ENCODE results near the gene SORCS2.

SORCS2 gene

DNA sequence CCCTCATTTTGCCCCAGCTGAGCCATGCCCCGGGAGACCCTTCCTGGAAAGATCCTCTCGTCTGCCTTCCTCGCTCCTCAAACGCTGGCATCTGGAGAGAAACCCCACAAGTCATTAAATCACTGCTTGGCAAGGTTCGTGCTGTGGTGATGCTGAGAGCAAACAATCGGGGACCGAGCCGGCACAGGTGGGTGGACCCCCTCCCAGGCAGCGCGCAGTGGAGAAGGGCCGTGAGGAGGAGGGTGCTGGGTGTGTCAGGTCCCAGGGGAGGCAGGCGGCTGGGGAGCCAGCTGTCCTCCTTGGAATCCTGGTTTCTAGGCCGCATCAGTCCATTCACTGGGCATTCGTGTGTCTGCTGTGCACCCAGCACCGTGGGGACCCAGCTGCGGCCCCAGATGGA lies 307.3 kb downstream of the SORCS2 start:
- no peak for DNase-seq

DNA sequence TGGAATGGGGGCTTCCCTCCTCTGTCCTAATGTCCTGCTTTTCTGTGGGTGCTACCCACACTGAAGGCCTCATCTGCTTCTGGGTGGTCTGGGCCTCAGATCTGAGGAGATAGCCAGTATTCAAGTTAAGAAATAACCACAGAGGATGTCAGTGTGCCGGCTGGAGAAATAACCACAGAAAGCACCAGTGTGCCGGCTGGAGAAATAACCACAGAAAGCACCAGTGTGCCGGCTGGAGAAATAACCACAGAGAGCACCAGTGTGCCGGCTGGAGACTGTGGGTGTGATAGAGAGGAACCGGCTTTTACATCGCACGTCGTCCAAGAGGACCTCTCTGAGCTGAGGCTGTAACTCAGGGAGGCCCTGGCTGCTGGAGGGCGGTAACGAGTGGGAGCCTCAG lies 308.1 kb downstream of the SORCS2 start:
- no peak for DNase-seq

DNA sequence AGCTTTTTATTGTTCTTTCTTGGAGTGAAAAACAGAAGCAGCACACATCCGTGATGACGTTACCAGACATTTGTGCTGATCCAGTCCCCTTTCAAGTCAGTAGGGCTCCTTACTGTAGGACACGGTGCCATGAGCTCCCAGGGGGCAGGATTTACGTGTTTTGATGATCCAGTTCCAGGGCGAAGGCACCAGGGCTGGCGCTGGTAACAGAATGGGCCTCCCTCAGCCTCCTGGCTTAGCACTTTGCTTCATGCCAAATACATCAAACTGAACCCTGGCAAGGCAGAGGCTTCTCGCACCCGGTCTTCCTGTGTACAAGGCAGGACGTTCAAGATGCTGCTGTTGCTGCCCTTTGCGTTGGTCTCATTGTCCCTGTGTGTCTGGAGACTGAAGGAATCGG lies 309.0 kb downstream of the SORCS2 start:
- DNase-seq = no peak

DNA sequence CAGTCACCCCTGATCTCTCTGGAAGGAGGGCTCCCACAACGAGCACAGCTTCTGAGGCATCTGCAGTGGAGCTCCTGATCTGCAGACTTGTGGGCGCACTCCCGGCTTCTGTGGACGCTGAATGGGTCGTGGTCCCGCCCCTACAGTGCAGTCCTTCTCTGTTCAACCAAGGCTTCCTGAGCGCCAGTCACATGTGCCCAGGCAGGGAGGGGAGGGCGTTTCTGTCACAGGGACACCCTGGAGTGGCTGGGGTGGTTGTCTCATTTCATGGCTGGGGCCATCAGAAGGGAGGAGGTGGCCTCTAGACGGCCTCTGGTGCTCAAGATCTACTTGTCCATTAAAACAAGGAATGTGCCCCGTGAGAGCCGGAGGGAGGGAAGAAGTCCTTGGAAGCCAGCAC lies 309.5 kb downstream of the SORCS2 start:
- DNase-seq = no peak

DNA sequence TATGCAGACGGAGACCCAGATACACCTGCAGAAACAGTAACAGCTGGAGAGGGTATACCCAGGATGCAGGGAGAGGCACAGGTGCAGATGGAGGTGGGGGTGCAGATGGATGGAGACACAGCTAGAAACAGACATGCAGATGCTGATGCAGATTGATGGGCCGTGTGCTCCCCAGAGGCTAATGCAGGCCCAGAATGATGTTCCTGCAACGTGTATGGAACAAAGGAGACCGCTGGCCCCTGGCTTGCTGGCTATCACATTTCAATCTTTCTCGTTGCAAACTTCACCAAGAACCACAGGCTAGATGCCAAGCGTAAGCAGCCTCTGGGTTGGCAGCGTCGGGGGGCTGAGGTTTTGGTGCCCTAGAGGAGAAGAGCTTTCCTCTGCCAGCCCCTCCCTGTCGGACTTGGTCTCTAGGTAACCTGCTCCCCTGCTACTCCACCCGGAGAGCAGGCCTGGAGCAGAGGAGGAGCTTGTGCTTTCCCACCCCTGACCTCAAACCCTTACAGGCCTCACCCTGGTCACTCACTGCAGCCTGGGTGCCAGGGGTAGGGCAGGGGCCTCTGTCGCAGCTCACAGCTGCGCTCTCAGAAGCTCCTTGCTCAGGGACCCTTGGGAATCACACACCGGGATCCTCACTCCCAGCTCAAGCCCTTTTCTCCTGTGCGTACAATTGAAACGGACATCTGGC lies 311.4 kb downstream of the SORCS2 start:
- no peak for DNase-seq

DNA sequence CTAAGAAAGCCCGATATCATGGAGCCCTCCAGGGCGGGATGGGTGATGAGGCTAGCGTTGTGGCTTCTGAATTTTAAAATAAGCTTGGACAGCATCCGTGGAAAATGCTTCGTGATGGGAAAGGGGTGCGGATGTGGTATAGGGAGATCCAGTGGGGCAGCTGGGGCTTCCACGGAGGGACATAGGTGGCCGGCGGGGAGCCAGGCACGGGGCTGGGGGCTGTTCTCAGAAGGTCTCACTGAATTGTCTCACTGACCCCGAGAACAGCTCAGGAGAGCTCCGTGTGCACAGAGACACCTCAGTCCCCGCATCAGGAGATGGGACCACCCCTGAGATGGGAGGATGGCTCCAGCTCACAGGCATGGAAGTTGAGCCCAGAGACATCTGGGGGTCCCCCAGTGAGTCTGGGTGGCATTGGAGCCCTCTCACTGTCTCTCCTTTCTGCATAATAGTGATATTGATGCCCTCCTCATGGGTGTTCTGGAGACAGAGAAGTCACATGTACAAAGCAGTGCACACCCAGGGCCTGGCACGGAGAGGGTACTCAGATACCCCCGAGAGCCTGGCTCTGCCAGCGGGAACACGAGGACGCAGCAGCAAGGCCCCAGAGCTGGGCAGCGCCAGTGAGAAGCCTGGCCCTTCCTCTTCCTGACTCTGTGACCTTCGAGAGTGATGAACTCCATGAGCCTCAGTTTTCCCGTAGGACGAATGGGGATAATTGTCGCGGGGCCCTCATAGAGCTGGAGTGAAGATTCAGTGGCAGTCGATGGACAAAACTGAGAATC lies 313.0 kb downstream of the SORCS2 start:
- DNase-seq = no peak

DNA sequence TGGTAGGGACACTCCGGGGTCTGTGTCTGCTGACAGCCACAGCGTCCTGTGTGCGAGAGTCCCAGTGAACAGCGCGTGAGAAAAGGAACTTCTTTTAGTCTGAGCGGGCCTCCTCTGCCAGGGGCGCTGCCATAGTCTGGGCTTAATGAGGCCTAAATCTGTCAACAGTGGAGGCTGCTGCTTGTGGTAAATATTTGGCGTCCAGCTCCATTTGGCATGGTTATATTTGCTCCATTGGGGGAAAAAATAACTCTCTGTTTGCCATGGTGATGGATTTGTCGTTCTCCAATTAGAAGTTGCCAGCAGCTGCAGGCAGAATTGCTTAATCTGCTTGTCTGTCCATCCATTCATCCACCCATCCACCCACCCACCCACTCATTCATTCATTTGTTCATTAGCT lies 313.8 kb downstream of the SORCS2 start:
- DNase-seq = no peak

DNA sequence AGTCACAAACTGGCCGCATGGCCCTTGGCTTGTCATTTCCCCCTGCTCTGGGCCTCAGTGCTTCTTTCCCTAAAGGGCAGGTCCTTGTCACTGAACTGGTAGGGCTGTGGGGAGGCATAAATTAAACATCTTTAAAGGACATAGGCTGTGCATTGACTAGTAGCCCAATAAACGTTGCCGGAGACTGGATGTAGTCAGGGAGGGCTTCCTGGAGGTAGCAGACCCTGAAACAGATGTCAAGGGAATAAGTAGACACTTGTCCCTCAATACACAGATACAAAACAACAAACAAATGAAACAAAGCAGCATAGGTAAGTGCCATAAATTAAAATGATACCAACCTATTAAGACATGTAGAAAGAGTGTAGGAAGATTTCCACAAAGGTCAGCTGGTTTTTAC lies 314.2 kb downstream of the SORCS2 start:
- DNase-seq = no peak

DNA sequence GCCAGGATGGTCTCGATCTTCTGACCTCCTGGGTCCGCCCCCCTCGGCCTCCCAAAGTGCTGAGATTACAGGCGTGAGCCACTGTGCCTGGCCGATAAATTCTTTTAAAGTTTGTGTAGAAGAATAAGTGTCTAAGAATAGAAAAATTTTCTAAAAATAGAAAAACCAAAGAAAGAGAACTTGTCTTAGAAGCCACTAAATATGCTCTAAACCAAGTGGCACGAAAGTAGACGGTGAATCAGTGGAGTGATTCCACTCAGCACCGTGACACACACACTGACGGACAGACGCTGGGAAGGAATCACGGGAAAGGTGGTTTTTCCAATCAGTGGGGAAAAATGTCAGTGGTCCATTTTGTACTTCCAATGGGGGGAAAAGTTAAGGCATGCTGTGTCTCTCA lies 315.0 kb downstream of the SORCS2 start:
- no peak for DNase-seq

DNA sequence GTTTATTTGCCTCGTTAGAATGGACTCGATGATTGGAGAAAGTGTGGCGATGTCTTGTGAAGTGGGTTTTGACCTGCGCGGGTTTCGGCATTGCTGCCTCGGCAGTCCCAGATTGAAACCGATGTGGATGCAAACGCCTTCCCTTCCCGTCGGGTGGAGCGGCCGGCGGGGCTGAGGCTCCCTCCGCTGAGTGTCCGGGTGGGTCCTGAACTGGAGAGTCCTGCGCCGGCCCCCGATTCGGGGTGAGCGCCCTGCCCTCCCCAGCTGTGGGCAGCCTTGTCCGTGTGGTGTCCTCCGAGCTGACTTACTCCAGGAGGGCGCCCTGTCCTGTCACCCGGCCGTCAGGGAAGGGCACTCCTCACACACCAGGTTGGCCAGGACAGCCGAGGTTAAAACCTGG lies 317.7 kb downstream of the SORCS2 start:
- no peak for DNase-seq

DNA sequence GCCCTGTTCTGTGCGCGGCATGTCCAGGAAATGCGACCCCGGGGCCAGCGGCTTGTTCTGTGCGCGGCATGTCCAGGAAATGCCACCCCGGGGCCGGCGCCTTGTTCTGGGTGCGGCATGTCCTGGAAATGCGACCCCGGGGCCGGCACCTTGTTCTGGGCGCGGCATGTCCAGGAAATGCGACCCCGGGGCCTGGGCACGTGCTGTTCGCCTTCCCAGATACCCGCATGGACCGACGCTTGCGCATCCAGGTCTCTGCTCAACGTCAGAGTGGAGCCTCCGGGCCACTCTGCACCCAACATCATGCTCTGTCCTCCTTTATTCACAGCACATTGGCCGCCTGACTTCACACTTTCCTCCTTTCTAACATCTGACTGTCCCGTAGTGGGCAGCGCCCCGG lies 318.2 kb downstream of the SORCS2 start:
- DNase-seq = no peak

DNA sequence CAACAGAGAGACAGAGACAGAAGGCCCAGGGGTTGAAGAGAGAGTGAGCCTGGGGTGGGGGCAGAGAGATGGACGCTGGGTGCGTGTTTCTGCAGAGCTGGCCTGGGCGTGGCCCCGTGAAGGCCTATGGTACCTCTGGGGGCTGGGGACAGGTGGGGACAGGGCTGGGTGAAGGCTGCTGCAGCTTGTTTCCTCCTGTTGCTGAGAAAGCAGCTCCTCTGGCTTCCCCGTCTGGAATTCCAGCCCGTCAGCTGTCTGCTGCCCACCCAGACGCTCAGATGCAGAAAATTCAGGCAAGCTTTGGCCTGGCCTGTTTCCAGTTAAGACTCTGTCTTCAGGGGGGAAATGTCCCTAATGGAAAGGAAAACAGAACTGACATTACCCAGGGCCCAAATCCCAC lies 319.2 kb downstream of the SORCS2 start:
- DNase-seq = no peak

DNA sequence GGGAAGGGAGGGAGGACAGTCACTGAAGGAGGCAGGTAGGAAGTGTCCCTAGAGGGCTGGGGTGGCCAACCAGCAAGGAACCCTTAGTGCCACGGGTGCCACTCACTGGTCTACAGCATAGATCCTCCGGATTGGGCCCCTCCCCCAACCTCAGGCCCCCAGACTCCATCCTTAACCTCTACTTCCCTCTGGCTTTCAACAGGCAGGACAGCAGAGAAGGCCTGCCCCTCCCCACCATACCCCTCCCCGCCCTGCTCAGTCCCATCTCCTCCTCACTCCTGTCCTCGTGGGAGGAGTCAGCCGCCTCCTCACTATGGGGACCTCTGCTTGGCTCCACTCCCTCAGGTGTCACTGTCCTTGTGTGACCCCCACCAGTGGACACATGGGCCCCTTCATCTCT lies 320.1 kb downstream of the SORCS2 start:
- DNase-seq = no peak

DNA sequence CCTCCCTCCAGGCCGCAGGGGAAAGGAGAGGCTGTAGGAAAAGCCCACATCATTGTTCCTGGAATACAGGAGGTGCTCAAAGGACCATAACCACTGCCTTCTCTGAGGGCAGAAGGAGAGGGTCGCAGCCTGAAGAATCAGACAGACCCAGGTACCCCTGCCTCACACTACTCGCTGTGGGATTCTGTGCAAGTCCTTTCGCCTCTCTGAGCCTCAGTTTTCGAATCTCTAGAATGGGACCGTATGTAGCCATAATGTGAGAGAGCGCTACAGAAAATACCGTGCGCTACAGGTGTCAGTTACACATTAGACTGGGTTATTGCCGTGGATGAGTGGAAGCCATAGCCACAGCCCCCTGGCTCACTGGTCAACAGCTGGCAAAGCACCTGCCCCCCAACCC lies 320.6 kb downstream of the SORCS2 start:
- no peak for DNase-seq

DNA sequence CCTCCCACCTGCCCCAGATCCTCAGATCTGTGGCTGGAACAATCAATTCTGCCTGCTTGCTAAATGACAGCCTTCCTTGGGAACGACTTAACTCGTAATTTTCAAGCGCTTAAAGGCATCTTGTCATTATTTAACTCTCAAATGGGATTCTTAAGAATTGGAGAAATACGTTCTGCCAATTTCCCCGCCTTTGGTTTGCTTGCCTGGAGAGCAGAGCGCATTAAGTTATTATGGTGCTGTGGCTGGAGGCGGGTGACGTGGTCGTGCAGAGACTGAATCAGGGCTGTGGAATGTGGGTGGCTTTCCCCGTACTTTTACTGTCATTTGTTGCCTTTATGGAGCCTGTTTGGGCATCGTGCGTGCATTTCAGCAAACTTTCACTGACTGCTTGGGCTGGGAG lies 321.3 kb downstream of the SORCS2 start:
- DNase-seq = no peak

DNA sequence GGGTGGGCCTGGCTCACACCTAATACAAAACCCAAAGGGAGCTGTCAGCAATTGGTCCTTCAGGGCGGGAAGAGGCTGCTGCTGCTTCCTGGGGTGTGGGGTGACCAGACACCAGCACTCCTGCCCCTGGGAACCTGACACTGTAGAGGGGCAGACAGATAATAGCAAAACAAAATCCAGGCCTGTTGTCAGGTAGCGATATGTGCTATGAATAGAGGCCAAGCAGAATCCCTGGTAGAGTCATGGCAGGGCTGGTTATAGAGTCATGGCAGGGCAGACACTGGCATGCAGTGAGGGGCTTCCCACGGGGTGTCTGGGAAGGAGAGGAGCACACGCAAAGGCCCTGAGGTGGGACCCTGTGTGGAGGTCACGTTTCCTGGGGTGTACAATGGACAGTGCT lies 321.9 kb downstream of the SORCS2 start:
- DNase-seq = no peak

DNA sequence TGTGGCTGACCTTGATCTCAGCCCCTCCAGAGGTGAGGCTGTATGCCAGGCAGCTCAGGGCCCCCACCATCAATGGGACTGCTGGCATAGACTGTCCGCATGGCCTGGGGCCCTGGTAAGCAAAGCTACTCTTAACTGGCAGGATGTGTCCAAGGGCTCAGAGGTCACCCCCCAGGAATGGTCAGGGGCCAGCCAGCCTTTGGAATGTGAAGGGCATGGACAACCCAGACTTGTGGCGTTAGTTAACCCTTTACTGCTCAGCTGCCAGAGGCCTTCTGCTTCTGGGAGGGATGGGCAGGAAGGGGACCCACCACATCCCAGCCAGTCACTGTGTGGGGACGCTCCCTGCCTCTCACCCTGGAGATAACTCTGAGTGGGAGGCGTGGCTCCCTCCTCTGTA lies 322.5 kb downstream of the SORCS2 start:
- DNase-seq = no peak

DNA sequence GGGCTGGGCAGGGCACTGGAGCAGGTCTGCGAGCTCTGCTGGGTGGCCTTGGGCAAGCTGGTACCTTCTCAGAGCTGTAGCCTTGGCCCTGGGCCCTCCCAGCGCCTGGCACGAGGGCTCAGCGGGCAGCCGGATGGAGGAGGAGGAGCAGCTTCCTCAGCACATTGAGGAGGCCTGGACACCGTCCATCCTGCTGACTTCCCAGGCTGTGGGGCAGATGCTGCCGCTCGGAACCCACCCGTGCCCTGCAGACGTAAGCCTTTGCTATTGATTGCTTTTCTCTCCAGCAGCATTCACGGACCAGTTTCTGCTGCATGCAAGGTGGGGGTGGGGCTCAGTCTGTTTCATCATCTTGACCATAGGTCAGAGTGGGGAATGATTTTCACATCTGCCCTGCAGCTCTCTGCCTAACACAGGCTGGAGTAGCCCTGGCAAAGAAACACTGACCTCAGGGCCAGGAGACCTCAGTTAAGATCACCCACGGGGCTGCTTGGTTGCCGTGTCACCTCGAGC lies 323.1 kb downstream of the SORCS2 start:
- no peak for DNase-seq

DNA sequence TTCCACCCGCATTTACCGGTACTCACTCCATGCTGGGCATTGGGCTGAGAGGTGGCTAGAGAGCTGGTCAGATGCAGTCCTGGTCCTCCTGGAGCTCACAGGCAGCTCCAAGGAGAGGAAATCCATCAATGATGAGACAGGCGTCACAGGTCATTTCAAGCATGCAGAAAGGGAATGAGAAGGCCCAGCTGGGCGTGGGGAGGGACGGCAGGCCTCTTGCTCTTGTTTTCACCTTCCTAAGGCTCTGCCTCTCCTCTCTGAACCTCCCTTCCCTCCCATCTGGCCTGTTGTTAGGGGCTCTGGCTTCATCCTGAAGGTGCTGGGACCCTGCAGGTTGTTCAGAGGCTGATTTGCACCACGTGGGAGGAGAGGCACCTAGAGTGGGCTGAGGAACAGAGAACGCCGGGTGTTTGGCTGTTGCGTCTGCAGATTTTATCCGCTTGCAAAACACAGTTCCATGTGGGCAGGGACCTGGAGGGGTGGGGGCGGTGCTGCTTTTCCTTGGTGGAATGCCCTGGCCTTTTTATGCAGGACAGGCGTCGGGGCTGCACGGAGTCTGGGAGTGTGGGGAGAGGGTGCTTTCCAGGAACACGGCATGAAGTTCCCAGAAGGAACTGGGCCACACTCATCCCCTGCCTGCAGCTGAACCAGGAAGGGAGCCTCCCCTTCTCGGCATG lies 323.9 kb downstream of the SORCS2 start:
- no peak for DNase-seq

DNA sequence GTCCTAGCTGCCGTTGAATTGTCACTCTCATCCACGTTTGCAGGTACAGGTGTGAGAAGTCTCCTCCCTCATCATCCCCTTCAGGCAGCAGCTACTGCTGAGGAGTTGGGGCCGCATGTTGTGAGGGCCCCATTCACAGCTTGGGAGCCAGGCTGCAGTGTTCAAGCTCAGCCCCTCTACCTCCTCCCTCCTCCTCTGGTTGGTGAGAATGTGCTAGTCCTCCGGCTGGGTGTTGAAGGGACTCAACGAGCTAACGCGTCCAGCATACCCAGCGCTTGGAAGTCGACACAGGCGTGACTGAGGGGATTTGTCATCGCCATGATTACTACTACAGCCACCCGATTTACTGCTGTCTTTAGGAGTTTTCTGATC lies 324.4 kb downstream of the SORCS2 start:
- DNase-seq = no peak

DNA sequence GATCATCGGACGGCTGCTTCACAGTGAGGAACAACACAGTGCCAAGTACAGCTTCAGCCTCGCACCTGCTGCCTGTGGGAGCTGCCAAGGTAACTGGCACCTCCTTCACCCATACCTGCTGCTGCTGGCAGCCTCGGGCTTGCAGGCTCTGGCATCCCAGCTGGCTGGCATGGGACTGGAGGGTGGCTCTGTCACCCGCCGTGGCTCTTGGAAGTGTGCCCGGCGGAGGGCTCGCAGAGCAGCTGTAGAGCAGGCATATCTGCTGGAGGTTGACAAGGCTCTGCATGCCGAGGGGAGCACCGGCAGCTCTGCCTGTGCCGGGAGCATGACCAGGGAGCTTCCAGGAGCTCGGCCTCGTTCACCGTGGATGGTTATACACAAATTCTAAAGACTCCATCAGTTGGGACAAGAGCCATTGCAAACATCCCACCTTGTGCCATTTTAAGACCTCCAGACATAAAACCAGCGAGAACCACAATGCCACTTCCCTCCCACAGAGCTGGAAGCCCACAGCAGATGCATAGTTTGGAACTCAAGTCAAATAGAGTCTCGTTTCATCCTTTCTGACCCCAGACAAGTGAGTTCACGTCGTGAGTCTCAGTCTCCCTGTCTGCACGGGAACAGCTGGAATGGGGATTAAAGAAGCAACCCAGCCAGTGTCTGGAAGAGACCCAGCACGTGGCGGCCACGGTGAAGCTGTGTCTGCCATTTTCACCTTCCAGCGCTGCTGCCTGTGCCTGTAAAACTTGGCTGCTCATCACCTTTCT lies 326.7 kb downstream of the SORCS2 start:
- DNase-seq = no peak

DNA sequence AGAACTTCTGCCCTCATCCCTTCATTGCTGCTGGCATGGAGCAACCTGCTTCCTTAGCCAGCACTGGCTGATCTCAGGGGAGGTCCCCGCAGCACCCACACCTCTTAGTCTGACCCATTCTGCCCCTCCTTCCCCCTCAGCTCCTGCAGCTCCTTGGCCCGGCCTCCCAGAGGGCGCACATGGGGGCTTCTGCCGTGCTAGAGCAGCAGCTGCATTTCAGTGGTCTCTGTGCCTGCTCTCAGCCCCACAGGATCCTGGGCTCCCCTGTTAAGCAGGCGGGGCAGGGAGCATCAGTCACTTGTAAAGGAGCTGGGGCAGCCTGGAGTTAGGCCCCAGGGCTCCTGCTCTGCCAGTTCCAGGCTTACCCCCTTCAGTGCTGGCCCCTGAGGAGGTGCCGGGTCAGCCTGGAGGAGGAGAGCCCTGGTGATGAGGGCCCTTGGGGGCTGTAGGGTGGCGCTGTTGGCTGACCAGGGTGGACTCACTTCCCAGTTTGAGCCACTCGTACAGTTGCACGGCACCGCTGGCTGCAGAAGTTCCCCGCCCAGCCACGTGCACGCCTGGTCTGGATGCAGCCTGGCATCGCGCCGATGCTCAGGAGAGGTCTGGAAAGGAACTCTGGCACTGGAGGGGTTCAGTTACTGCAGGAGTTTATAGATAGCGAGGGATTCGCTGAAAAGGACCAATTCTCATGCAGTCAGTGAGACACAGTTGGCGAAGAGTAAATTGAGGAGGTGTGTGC lies 327.5 kb downstream of the SORCS2 start:
- no peak for DNase-seq

DNA sequence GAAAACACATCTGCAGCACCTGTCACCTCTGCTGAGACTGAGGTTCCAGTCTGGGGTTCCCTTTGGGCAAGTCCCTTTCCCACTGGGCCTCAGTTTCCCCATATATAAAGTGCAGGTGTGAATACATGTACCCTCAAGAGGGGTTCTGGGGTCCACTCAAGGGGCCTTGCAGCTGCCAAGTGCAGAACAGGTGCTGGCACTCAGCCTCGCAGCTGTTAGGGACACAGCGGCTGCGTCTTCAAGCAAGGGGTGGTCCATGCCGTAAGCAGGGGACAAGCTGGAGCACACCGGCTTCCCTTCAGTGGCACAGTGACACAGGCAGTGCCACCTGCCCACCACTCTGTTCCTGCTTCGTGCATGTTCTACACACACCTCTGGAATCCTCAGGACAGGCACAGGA lies 329.3 kb downstream of the SORCS2 start:
- DNase-seq = no peak

Measured in stimulated activated CD4-positive, alpha-beta T cell treated with anti-CD3 and anti-CD28 coated beads, Interleukin-4, amount 100 ng/mL, for 1 hour (primary cell).